GM10248 (cell line): ENCODE measurements around the gene TMEM31.
A peak's percentile ranks its signal among the peaks of the same experiment; 100 is the strongest.

Experiments used
- CTCF ChIA-PET: fragments of 300-600 bp; sonication (Branson Sonifier 250); formaldehyde crosslinking; extraction: SDS; loops from one replicate; lab custom pipeline; 2021; ENCODE audit warnings: antibody characterized with exemption; lab: Yijun Ruan, JAX
- POLR2A ChIA-PET: fragments of 350-650 bp; sonication (Branson Sonifier 250); formaldehyde crosslinking; extraction: SDS; loops from one replicate; lab custom pipeline; 2020; ENCODE audit warnings: antibody characterized with exemption; lab: Yijun Ruan, JAX
- DNase-seq: peaks from one replicate; pipeline ENCODE4 v3.0.0; 2012; ENCODE audit errors: extremely low spot score
- TF ChIP-seq, protein P1 (sequence below): IDR thresholded peaks from 2 replicates; pipeline ENCODE4 v1.5.1; 2012; ENCODE audit warnings: mild to moderate bottlenecking, low read depth; ENCODE audit errors: extremely low read depth, missing control alignments, control extremely low read depth

The TMEM31 gene

DNA sequence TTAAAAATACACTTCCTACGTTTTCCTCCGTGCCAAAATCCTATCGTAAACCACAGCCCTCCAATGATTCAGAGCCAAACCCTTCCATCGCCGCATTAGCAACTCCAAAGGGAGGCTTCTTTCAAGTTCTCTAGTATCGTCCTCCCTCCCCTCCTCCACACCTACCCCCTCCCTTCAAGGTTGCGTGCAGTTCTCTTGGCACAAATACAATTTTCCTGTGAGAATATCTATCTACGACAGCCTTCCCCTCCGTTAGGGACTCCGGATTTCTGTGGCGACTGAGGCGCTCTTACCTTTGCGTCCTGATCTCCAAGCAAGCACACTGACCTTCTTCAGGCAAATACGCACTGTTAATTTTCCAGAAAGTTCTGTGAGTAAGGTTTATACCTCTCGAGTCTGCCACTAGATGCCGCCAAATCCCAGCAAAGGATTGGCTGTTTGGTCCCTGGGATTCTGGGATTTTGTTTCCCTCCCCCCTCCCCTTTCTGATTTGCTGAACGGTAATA is 23.0 kb upstream of the TMEM31 start:
- CTCF ChIA-PET, result interaction anchor here (1.2 kb wide), 1 partner anchor 24 kb away, joined by 5 read pairs; no protein-coding TSS in a partner anchor
- TF ChIP-seq, protein P1, sequence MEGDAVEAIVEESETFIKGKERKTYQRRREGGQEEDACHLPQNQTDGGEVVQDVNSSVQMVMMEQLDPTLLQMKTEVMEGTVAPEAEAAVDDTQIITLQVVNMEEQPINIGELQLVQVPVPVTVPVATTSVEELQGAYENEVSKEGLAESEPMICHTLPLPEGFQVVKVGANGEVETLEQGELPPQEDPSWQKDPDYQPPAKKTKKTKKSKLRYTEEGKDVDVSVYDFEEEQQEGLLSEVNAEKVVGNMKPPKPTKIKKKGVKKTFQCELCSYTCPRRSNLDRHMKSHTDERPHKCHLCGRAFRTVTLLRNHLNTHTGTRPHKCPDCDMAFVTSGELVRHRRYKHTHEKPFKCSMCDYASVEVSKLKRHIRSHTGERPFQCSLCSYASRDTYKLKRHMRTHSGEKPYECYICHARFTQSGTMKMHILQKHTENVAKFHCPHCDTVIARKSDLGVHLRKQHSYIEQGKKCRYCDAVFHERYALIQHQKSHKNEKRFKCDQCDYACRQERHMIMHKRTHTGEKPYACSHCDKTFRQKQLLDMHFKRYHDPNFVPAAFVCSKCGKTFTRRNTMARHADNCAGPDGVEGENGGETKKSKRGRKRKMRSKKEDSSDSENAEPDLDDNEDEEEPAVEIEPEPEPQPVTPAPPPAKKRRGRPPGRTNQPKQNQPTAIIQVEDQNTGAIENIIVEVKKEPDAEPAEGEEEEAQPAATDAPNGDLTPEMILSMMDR, result peak; percentile 47
- peak; percentile 13 for DNase-seq
- POLR2A ChIA-PET, result interaction anchor here (0.7 to 1.0 kb wide), 3 partner anchors 128 to 1105 kb away, joined by 4 to 8 read pairs (median 7); no protein-coding TSS in a partner anchor

GRCh38 chrX:103688946-103689345 is 21.8 kb upstream of the TMEM31 start:
- CTCF ChIA-PET, result interaction anchor here (0.6 kb wide), 1 partner anchor 68 kb away, joined by 3 read pairs; no protein-coding TSS in a partner anchor
- peak; percentile 24 for DNase-seq
- TF ChIP-seq, protein P1, result peak; percentile 54
- POLR2A ChIA-PET, result no interaction called here

GRCh38 chrX:103691059-103691458 is 19.6 kb upstream of the TMEM31 start:
- ChIA-PET POLR2A (interaction anchor here (0.6 kb wide), 1 partner anchor 152 kb away, joined by 8 read pairs; no protein-coding TSS in a partner anchor), CTCF (interaction anchor here (1.1 to 1.8 kb wide), 3 partner anchors 12 to 133 kb away, joined by 3 to 7 read pairs (median 3); partner anchors contain the start of gene TMEM31)
- TF ChIP-seq, protein P1, result no peak
- no peak for DNase-seq

DNA sequence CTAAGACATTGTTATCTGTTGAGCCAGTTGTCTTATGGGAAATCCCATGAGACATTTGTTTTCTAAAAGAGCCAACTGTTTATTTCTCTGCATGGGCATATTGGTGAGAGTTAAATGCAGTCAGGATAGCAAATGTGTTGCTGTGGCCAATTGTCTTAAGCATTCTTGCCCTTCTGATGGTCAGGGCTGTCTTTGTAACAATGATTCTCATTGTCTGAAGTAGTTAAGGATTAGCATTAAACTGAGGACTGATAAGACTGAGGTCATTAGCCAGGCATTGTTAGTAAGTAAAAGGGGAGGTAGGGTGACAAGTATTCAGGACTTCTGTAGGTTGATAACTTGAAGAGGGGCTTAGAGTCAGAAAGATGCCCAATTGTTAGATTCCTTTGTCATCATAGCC is 13.0 kb upstream of the TMEM31 start:
- ChIA-PET CTCF (no interaction called here), POLR2A (interaction anchor here (0.6 kb wide), 1 partner anchor 68 kb away, joined by 5 read pairs; no protein-coding TSS in a partner anchor)
- TF ChIP-seq, protein P1, result no peak
- DNase-seq, result no peak

GRCh38 chrX:103699243-103699642 is 11.5 kb upstream of the TMEM31 start:
- TF ChIP-seq, protein P1, result no peak
- POLR2A ChIA-PET, result no interaction called here
- CTCF ChIA-PET, result no interaction called here
- DNase-seq, result no peak

DNA sequence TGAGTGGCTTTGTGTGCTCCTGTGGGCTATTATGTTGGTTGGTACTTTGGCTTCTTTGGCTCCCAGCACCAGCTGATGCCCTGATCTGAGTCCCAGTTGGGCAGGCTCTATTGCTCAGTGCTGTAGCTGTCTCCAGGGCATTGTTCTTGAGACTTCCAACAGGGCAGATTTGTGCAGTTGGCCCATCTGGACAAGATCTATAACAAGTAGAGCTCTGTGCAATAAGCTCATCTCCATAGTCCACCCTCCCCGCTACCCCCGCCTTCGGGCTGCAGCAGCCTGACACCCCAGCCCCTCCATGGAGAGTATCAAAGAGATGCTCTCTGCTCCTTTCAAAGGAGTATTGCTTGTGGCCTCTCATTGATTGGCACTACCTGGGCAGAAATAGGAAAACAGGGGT is 5.8 kb upstream of the TMEM31 start:
- no peak for DNase-seq
- ChIA-PET POLR2A (no interaction called here), CTCF (no interaction called here)
- TF ChIP-seq, protein P1, result no peak
